HEK293 (cell line): ENCODE results near the gene GOLGA8N.

Source experiments
- KLF7 ChIP-seq: fragments of 450-650 bp; formaldehyde crosslinking; IDR thresholded peaks from 2 replicates; pipeline ENCODE4 v1.5.1; 2016; ENCODE audit warnings: missing biosample characterization, missing genetic modification characterization, borderline replicate concordance
- WT1 ChIP-seq: fragments of 450-650 bp; formaldehyde crosslinking; IDR thresholded peaks from 2 replicates; pipeline ENCODE4 v1.5.1; 2016; ENCODE audit warnings: missing biosample characterization, missing genetic modification characterization
- ZNF138 ChIP-seq: fragments of 450-650 bp; formaldehyde crosslinking; IDR thresholded peaks from 2 replicates; pipeline ENCODE4 v1.5.1; 2016; ENCODE audit warnings: missing biosample characterization, missing genetic modification characterization, borderline replicate concordance
- ZNF624 ChIP-seq: fragments of 450-650 bp; formaldehyde crosslinking; IDR thresholded peaks from 2 replicates; pipeline ENCODE4 v1.5.1; 2017; ENCODE audit warnings: missing biosample characterization, missing genetic modification characterization
- ZNF660 ChIP-seq: fragments of 450-650 bp; IDR thresholded peaks from 2 replicates; pipeline ENCODE4 v1.5.1; 2018; ENCODE audit warnings: missing biosample characterization, mild to moderate bottlenecking, missing genetic modification characterization
- TF ChIP-seq, protein P1 (sequence below): fragments of 450-650 bp; formaldehyde crosslinking; IDR thresholded peaks from 2 replicates; pipeline ENCODE4 v1.5.1; 2016; ENCODE audit warnings: missing biosample characterization, missing genetic modification characterization
- TF ChIP-seq, protein P2 (sequence below): fragments of 450-650 bp; formaldehyde crosslinking; IDR thresholded peaks from 2 replicates; pipeline ENCODE4 v1.5.1; 2016; ENCODE audit warnings: missing biosample characterization, missing genetic modification characterization

DNA sequence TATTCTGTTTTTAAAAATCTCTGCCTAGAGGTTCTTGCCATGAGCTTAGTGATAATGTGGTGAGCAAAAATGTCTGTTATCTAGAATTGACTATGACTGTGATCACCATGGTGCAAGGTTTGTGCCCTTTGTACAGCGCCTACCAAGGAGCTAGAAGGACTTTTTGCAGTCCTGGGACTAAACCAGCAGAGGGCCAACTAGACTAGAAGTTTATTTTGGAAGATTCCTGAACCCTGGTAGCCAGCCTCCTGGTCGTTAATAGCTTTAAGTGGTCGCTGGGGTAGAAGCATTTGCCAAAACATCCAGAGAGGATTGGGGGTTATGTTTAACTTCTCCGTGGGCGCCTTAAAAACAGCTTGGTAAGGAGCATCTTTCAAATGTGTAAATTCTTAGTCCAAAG lies 56.1 kb downstream of the GOLGA8N start:
- TF ChIP-seq ZNF138 (tag by site-specific recombination), result no peak
- no peak for TF ChIP-seq ZNF660 (tag by site-specific recombination)
- TF ChIP-seq, protein P1, sequence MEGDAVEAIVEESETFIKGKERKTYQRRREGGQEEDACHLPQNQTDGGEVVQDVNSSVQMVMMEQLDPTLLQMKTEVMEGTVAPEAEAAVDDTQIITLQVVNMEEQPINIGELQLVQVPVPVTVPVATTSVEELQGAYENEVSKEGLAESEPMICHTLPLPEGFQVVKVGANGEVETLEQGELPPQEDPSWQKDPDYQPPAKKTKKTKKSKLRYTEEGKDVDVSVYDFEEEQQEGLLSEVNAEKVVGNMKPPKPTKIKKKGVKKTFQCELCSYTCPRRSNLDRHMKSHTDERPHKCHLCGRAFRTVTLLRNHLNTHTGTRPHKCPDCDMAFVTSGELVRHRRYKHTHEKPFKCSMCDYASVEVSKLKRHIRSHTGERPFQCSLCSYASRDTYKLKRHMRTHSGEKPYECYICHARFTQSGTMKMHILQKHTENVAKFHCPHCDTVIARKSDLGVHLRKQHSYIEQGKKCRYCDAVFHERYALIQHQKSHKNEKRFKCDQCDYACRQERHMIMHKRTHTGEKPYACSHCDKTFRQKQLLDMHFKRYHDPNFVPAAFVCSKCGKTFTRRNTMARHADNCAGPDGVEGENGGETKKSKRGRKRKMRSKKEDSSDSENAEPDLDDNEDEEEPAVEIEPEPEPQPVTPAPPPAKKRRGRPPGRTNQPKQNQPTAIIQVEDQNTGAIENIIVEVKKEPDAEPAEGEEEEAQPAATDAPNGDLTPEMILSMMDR (tag by site-specific recombination), result no peak
- no peak for TF ChIP-seq WT1
- TF ChIP-seq KLF7 (tag by site-specific recombination), result no peak
- no peak for TF ChIP-seq ZNF624 (tag by site-specific recombination)
- TF ChIP-seq, protein P2, sequence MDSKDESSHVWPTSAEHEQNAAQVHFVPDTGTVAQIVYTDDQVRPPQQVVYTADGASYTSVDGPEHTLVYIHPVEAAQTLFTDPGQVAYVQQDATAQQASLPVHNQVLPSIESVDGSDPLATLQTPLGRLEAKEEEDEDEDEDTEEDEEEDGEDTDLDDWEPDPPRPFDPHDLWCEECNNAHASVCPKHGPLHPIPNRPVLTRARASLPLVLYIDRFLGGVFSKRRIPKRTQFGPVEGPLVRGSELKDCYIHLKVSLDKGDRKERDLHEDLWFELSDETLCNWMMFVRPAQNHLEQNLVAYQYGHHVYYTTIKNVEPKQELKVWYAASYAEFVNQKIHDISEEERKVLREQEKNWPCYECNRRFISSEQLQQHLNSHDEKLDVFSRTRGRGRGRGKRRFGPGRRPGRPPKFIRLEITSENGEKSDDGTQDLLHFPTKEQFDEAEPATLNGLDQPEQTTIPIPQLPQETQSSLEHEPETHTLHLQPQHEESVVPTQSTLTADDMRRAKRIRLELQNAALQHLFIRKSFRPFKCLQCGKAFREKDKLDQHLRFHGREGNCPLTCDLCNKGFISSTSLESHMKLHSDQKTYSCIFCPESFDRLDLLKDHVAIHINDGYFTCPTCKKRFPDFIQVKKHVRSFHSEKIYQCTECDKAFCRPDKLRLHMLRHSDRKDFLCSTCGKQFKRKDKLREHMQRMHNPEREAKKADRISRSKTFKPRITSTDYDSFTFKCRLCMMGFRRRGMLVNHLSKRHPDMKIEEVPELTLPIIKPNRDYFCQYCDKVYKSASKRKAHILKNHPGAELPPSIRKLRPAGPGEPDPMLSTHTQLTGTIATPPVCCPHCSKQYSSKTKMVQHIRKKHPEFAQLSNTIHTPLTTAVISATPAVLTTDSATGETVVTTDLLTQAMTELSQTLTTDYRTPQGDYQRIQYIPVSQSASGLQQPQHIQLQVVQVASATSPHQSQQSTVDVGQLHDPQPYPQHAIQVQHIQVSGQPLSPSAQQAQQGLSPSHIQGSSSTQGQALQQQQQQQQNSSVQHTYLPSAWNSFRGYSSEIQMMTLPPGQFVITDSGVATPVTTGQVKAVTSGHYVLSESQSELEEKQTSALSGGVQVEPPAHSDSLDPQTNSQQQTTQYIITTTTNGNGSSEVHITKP (tag by site-specific recombination), result no peak
